Gastrocnemius medialis (tissue), 4 donors: ENCODE data around the gene EME2.

Source experiments
- POLR2A ChIP-seq, 2 donors: fragments of 450-650 bp; IDR thresholded peaks; one replicate each; pipeline ENCODE4 v1.6.1; 2017; ENCODE audit warnings: antibody characterized with exemption in 2 of 2, mild to moderate bottlenecking in 2 of 2, moderate library complexity in 2 of 2
- TF ChIP-seq, protein P1 (sequence below), 5 experiments: fragments of 450-650 bp in 3 of 5; fragments of 200-600 bp in 2 of 5; sonication (generic) in 2 of 5; IDR thresholded peaks in 4 of 5; conservative IDR thresholded peaks in 1 of 5; 1 replicate in 4 of 5; 2 replicates in 1 of 5; pipeline ENCODE4 v1.5.1; 2016 to 2019; ENCODE audit warnings: antibody characterized with exemption in 5 of 5, mild to moderate bottlenecking in 3 of 5, moderate library complexity in 3 of 5

GRCh38 chr16:1790261-1790610, 17.6 kb downstream of the EME2 start:
- TF ChIP-seq, protein P1, sequence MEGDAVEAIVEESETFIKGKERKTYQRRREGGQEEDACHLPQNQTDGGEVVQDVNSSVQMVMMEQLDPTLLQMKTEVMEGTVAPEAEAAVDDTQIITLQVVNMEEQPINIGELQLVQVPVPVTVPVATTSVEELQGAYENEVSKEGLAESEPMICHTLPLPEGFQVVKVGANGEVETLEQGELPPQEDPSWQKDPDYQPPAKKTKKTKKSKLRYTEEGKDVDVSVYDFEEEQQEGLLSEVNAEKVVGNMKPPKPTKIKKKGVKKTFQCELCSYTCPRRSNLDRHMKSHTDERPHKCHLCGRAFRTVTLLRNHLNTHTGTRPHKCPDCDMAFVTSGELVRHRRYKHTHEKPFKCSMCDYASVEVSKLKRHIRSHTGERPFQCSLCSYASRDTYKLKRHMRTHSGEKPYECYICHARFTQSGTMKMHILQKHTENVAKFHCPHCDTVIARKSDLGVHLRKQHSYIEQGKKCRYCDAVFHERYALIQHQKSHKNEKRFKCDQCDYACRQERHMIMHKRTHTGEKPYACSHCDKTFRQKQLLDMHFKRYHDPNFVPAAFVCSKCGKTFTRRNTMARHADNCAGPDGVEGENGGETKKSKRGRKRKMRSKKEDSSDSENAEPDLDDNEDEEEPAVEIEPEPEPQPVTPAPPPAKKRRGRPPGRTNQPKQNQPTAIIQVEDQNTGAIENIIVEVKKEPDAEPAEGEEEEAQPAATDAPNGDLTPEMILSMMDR (IDR thresholded peaks at IDR 0.05 in 4 of 5, conservative IDR thresholded peaks at IDR 0.05 in 1 of 5), result no peak
- TF ChIP-seq POLR2A (IDR thresholded peaks at IDR 0.05), result no peak
